Adrenal gland (tissue), 12 donors: Measurements from ENCODE around the gene DYRK3. TPM values are rescaled to one million over a fixed set of nuclear protein-coding genes. Genes with fewer than 3 reads are reported as not detected.

Source experiments
- DNase-seq, 7 donors: peaks; one replicate each; pipeline ENCODE4 v3.0.0-alpha.2; 2019 to 2020
- H3K27ac ChIP-seq, 5 donors: fragments of 200-600 bp; sonication (generic) in 4 of 5; 1 replicate in 3 of 5; 2 replicates in 2 of 5; pipeline versions ENCODE4 v1.5.1 to v1.8.0; 2016 to 2020; ENCODE audit warnings: mild to moderate bottlenecking in 1 of 5
- H3K27me3 ChIP-seq: fragments of 200-600 bp; 2 replicates; pipeline ENCODE4 v1.8.0; 2021
- H3K36me3 ChIP-seq, 2 donors: fragments of 200-600 bp; replicated peaks in 1 of 2; 1 replicate in 1 of 2; 2 replicates in 1 of 2; pipeline versions ENCODE4 v1.5.1 to v1.8.0; 2018 to 2022
- H3K4me1 ChIP-seq, 2 donors: fragments of 200-600 bp; replicated peaks in 1 of 2; 1 replicate in 1 of 2; 2 replicates in 1 of 2; pipeline versions ENCODE4 v1.5.1 to v1.8.0; 2018 to 2021
- H3K4me3 ChIP-seq, 4 donors: fragments of 200-600 bp; sonication (generic) in 3 of 4; one replicate each; pipeline ENCODE4 v1.5.1; 2016 to 2018
- H3K9me3 ChIP-seq, 3 donors: fragments of 200-600 bp; sonication (generic) in 1 of 3; replicated peaks in 1 of 3; 1 replicate in 2 of 3; 2 replicates in 1 of 3; pipeline versions ENCODE4 v1.5.1 to v1.8.0; 2016 to 2021
- CTCF ChIP-seq, 6 experiments: fragments of 450-650 bp in 4 of 6; fragments of 200-600 bp in 2 of 6; sonication (generic) in 1 of 6; IDR thresholded peaks; 1 replicate in 5 of 6; 2 replicates in 1 of 6; pipeline versions ENCODE4 v1.5.1 to v1.8.0; 2016 to 2021; ENCODE audit warnings: antibody characterized with exemption in 6 of 6, mild to moderate bottlenecking in 2 of 6, moderate library complexity in 1 of 6
- POLR2A ChIP-seq, 2 donors: fragments of 450-650 bp; IDR thresholded peaks; one replicate each; pipeline ENCODE4 v1.6.1; 2017; ENCODE audit warnings: antibody characterized with exemption in 2 of 2, mild to moderate bottlenecking in 2 of 2, moderate library complexity in 1 of 2
- WGBS, 4 donors: extraction: QIAGEN DNeasy Blood & Tissue Kit in 2 of 4; methylation state at CpG; one replicate each; pipeline versions ENCODE4 v1.1.5 to v1.1.7; 2013 to 2017; 5-methylcytosine and 5-hydroxymethylcytosine counted together
- intact Hi-C, 2 donors: fragments of 100-400 bp; cut with DNase I; formaldehyde crosslinking; loops; one replicate each; pipeline versions ENCODE4 v1.14.1 to v1.15.0; 2022 to 2023
- polyA plus RNA-seq, 3 donors: library from polyadenylated mRNA; stranded (reverse); fragments of 200-250 nt in 2 of 3; fragments of 350-450 nt in 1 of 3; fragmentation: Illumina TruSeq in 1 of 3; extraction: RNeasy Lipid Tissue Mini Kit (QIAGEN cat#74804) in 1 of 3; gene quantifications; one replicate each; pipeline ENCODE4 v1.2.3, GENCODE V29; 2013 to 2014
- total RNA-seq, 9 donors: library from RNA; depleted of rRNA in 4 of 9; stranded (reverse); fragments of >200 nt in 4 of 9; fragments of 120-200 nt in 1 of 9; fragmentation: NEBNext Ultra II Directional in 1 of 9; extraction: Animal tissue kit (Norgen Biotek cat#: 25700) in 1 of 9; gene quantifications; one replicate each; pipeline versions ENCODE4 v1.1.0 to v1.2.4, GENCODE V29; 2013 to 2023
- donor health status: healthy with polysubstance abuse.
- donor health status: Bipolar disorder and iron deficiency.
- donor health status: DM: yes; HTN: yes; CAD: no.
- donor health status: DM: no; HTN: no; CAD: no.
- donor health status: DM: no; HTN: no; CAD: no.
- donor health status: DM: yes; HTN: yes; CAD: no.

DYRK3 gene
- total and polyA plus RNA-seq, 12 donors = 2.9 to 6.6 (median 5.2) TPM

GRCh38 chr1:206651958-206652890 lies 16.9 kb downstream of the DYRK3 start:
- DNase-seq = peak in 3 of 7 donors; percentile 25 to 49 (median 43)
- Histone ChIP-seq H3K9me3 (no peaks in the 10 kb centered on the region), H3K36me3 (no peaks in the 10 kb centered on the region), H3K27ac (no peak overlapping the region), H3K27me3 (no peaks in the 10 kb centered on the region), H3K4me1 (peaks cover 0 to 2% of the 10 kb centered on the region in 2 donors), H3K4me3 (no peak overlapping the region)
- intact Hi-C loops = no loop called here
- TF ChIP-seq CTCF (IDR thresholded peaks at IDR 0.05) = no peak
- TF ChIP-seq POLR2A (IDR thresholded peaks at IDR 0.05) = no peak
- 85 to 94% (median 92%) methylated on average over 5 of the region's 5 CpGs for WGBS, 4 donors

GRCh38 chr1:206653715-206654459 lies 18.6 kb downstream of the DYRK3 start:
- WGBS, 4 donors = 90 to 94% (median 93%) methylated on average over 7 of the region's 7 CpGs

GRCh38 chr1:206654828-206655227 lies 19.5 kb downstream of the DYRK3 start:
- peak in 1 of 7 donors; percentile 10 for DNase-seq
- Histone ChIP-seq H3K36me3 (no peaks in the 10 kb centered on the region), H3K27me3 (no peaks in the 10 kb centered on the region), H3K4me3 (no peak overlapping the region), H3K27ac (no peak overlapping the region), H3K4me1 (peaks cover 0 to 2% of the 10 kb centered on the region in 2 donors), H3K9me3 (no peaks in the 10 kb centered on the region)
- TF ChIP-seq CTCF (IDR thresholded peaks at IDR 0.05) (no peak), POLR2A (IDR thresholded peaks at IDR 0.05) (no peak)
- intact Hi-C loops = no loop called here
- 74 to 83% (median 83%) methylated on average over 2 of the region's 2 CpGs for WGBS, 4 donors

More at GRCh38 chr1:206653715-206654459, 18.6 kb downstream of the DYRK3 start:
- Histone ChIP-seq H3K4me3 (no peak overlapping the region), H3K27ac (no peak overlapping the region), H3K36me3 (no peaks in the 10 kb centered on the region), H3K27me3 (no peaks in the 10 kb centered on the region), H3K4me1 (peaks cover 0 to 2% of the 10 kb centered on the region in 2 donors), H3K9me3 (no peaks in the 10 kb centered on the region)
- peak in 1 of 7 donors; percentile 18 for DNase-seq
- no peak for TF ChIP-seq POLR2A (IDR thresholded peaks at IDR 0.05)
- no peak for TF ChIP-seq CTCF (IDR thresholded peaks at IDR 0.05)
- intact Hi-C loops = no loop called here

- intact Hi-C loops = no loop called here
Observed at GRCh38 chr1:206655471-206655882, 20.1 kb downstream of the DYRK3 start.

More at GRCh38 chr1:206655471-206655882, 20.1 kb downstream of the DYRK3 start:
- Histone ChIP-seq H3K27me3 (no peaks in the 10 kb centered on the region), H3K27ac (no peak overlapping the region), H3K9me3 (no peaks in the 10 kb centered on the region), H3K4me1 (peaks cover 0 to 2% of the 10 kb centered on the region in 2 donors), H3K4me3 (no peak overlapping the region), H3K36me3 (no peaks in the 10 kb centered on the region)
- DNase-seq = no peak
- 77 to 89% (median 86%) methylated on average over 4 of the region's 4 CpGs for WGBS, 4 donors
- no peak for TF ChIP-seq POLR2A (IDR thresholded peaks at IDR 0.05)
- no peak for TF ChIP-seq CTCF (IDR thresholded peaks at IDR 0.05)
